NCI-H1092 treated with DMSO at 0.1 percent for 48 hours (cell line): Measurements from ENCODE around the gene TRIM67.
"Not testable (repeated sequence)": the region's sequence is repeated elsewhere in the genome, so short reads cannot be mapped to it uniquely, and the experiment has no call there.

Experiments
- DNase-seq: peaks from one replicate; lab custom pipeline; 2025; lab: John Stamatoyannopoulos, UW

The TRIM67 gene

DNA sequence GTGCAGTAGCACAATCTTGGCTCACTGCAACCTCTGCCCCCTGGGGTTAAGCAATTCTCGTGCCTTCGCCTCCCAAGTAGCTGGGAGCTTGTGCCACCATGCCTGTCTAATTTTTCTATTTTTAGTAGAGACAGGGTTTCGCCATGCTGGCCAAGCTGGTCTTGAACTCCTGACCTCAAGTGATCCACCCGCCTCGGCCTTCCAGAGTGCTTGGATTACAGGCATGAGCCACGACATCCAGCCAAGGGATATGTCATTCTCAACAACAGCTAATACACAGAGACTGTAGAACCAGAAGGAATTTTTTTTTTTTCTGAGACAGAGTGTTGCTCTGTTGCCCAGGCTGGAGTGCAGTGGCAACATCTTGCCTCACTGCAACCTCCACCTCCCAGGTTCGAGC is 3.7 kb upstream of the TRIM67 start:
- not testable (repeated sequence) for DNase-seq

DNA sequence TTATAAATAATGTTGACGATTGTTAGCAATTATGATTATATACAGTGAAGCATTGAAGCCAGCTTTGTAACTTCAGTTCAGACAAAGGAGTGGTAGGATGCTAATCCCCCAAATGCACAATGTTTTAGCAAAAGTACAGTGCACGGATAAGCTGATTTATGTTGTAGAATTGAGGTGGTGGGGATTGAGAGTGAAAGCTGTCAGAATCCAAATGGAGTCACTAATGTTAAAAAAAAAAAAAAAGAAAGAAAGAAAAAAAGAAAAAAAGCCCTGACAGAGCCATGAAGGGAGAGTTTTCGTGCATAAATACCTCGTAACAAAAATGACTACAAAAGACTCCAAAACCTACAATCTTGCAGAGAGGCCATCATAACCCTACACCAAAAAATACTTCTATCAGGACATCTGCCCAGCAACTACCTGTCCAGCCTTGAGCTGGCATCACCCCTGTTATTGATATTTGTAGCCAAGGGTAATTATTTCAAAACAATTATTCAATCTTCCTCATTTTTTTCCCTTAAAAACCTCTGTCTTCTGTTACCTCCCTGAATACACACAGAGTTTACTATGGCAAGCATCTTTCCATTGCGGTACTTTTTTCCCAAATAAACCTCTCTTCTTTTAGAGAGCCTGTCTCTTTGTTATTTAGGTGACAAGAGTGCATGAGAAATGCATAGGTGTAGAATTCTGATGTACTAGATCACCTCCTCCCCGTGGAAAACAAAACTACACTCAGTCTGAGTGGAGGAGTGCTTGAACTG is 2.5 kb upstream of the TRIM67 start:
- no peak for DNase-seq

DNA sequence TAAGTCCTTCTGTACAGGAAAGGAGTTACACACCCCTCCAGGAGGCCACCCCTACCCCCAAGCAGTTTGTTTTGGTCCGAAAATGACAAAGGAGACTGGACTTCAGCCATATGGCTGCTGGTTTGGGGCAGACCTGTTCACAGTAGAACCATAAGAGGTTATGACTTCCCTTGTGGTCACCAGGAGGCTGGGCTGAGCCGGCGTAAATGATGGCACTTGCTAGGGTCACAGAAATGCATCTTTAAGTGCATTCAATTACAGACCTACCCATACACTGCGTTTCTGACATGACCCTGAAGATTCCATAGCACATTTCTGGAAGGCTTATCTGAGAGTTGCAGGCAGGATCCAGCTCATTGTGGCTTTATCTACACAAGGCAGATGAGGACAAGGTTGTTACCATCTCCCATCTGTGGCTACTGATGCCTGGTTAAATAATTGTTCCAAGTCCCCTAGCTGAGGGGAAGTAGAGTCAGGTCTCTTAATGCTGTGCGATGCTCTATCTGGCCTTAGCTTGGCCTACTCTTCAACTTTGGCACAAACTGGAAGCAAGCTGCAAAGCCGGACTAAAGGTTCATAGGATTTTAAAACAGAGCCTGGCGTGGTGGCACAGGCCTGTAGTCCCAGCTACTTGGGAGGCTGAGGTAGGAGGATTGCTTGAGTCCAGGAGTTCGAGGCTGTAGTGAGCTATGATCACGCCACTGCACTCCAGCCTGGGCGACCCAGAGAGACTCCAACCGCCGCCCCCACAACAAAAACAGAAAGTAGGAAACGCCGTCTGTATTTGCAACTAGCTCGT is 1.7 kb upstream of the TRIM67 start:
- no peak for DNase-seq

DNA sequence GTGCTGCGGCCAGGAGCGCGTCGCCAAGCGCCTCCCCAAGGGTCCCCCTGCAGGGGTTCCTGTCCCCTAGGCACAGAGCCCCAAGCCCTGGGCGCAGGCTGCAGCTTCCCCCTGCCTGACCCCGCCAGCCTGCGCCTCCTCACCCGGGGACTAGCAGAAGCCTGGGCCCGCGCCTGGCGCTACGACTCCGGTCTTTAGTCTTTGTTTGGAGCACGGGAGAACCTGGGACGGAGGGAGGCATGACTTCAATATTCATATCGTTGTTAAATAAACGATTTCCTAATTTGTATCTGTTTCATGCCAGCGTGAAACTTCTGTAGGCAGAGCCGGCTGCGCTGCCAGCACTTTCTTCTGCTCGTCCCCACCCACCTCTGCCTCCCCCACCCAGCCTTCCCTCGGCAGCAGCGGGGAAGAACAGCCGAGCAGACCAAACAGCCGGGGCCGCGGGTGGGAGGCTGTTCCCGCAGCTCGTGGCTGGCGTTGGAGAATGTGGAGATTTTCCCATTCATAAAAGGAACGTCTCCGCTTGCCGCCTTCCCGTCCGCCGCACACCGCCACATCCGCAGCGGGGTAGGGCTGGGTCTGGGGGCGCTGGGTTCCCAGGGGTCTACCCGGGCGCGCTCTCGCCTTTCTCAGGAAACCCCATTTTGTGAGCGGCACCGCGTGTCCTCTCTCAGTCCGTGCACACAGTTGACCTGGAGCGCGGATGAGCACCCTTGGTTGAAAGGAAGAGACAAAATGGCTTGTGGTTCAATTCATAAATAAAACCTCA is 777 bp upstream of the TRIM67 start:
- peak; percentile 79 for DNase-seq

DNA sequence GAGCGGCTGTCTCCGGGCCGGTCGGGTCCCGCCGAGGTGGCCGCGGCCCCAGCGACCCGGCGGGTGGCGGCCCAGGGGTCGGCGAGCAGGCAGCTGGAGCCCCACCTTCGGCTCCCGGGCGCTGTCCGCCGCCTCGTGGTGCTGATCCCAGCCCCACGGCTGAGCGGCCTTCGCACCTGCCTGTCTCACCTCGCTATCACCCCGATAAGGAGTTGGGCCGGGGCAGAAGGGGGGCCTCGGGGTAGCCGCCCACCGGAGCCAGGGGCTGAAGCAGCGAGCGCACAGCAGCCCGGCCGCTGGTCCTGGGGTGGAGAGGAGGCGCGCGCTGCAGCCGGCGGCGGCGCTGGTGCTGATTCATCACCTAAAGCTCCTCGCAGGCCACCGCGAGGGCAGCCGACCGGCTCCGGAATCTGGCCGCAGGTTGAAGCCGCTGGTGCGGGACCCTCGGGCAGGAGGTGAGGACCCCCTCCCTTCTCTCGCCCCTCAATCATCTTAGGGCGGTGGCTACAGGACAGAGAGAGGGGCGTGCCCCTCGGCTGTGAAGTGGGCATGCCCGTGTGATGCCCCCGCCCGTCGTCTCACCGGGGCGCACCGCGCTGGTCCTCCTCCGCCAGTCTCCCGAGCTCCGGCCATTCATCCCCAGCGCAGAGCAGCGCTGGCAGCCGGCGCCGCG is 575 bp downstream of the TRIM67 start:
- peak; percentile 80 for DNase-seq

DNA sequence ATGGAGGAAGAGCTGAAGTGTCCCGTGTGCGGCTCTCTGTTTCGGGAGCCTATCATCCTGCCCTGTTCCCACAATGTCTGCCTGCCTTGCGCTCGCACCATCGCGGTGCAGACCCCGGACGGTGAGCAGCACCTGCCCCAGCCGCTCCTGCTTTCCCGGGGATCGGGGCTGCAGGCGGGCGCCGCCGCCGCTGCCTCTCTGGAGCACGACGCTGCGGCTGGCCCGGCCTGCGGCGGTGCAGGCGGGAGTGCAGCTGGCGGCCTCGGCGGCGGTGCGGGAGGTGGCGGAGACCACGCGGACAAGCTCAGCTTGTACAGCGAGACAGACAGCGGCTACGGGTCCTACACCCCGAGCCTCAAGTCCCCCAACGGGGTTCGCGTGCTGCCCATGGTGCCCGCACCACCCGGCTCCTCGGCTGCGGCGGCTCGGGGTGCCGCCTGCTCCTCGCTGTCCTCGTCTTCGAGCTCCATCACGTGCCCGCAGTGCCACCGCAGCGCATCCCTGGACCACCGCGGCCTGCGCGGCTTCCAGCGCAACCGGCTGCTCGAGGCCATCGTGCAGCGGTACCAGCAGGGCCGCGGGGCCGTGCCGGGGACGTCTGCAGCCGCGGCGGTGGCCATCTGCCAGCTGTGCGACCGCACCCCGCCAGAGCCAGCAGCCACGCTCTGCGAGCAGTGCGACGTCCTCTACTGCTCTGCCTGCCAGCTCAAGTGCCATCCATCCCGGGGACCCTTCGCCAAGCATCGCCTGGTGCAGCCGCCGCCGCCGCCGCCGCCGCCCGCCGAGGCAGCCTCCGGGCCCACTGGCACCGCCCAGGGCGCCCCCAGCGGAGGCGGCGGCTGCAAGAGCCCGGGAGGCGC is 1.3 kb downstream of the TRIM67 start:
- peak; percentile 58 for DNase-seq

DNA sequence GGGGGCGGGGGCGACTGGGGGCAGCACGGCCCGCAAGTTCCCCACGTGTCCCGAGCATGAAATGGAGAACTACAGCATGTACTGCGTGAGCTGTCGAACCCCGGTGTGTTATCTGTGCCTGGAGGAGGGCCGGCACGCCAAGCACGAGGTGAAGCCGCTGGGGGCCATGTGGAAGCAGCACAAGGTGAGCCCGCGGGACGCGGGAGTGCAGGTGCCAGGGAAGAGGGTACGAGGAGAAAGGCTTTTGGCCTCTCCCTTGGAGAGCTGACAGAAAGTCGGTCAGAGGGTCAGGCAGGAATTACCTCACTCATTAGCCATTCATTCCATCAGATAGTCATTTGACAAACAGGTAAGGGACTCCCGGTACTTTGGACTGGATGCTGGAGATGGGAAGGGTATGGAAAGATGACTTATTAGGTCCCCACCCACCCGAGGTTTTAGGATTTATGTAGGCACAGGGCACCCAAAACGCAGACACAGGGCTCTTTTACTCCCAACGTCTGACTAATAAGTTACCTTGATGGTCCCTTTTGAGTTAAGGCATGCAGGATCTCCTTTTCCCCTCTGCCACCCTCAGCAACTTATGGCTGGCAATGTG is 2.1 kb downstream of the TRIM67 start:
- no peak for DNase-seq

DNA sequence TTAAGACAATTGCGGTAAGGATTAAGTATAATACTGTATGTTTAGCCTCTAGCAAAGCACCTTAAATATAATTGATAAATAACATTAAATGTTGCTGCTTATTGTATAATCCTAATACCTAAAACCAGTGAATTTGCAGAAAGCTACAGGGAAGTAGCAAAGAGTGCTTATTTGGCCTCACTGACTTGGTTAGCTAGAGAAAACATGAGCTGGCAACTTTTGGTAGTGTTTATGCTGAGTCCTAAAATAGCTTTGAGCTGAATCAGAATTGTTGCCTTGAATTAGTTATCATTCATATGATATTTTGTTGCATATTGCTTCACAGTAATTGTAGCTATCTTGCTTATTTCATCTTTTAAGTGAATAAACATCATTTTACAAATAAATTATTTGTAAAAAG is 3.5 kb downstream of the TRIM67 start:
- no peak for DNase-seq

DNA sequence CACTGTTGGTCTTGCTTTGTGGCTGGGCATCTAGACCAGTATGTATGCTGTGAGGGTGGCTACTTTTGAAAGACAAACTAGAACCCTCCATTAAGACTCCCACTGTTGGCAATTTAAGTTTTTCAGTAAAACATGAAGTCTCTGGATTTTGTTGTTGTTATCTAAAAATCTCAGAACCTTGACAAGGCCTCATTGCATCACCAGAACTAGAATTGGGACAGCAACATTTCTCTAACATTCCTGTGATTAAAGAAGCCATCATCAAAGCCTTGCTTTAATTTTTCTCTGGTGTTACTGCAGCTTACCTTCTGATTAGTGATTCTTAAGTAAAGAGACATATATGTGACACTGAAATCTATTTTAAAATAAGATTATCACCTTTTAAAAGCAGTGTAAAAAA is 4.5 kb downstream of the TRIM67 start:
- DNase-seq, result no peak

DNA sequence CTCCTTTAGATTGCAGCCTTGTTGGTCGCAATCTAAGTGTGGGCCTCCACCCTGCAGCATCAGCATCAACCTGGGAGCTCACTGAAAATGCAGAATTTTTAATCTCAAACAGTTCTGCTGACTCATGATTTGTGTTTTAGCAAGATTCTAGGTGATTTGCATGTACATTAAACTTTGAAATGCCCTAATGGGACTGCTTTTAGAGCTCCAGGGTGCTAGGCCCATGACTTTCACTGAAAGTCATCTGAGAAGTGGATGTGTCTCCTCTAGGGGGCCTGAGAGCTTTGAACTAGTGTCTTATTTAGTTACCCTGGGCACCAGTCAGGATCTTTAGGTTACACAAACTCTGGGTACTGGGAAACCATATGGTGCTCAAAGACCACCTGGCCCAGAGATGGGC is 9.0 kb downstream of the TRIM67 start:
- DNase-seq, result no peak

DNA sequence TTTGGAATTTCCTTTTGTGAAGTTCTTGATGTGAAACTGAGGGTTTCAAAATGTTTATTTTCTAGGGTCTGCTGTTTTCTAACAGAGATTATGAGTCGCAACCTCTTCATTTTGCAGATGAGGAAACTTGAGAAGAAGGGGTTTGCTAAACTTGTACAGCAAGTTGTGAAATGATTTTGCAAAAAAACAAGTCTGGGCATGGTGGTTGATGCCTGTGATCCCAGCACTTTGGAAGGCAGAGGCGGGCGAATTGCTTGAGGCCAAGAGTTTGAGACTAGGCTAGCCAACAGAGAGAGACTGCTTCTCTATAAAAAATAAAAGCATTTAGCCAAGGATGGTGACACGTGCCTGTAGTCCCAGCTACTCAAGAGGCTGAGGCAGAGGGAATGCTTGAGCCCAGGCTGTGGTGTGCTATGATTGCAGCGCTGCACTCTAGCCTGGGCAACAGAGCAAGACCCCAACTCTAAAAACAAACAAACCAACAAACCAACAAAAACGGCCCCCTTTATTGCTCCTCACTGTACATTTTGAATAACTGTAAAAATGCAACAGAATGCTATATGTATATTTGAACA is 9.9 kb downstream of the TRIM67 start:
- no peak for DNase-seq

DNA sequence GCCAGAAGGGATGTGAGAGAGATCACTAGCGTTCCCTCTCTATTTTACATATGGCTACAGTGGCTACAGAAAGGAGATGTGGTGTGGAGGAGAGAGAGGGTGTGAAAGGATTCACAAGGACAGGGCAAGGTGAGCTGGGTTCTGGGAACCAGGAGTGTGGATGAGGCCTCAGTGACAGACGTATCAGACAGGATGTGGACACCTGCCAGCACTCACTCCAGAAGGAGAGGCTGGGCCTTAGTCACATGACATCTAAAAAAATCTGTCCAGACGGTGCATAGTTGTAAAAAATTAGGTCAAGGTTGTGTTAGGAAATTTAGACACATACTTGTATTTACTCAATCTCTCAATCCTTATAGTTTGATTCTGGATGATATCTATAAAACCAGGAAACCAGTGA is 10.6 kb downstream of the TRIM67 start:
- DNase-seq, result no peak

DNA sequence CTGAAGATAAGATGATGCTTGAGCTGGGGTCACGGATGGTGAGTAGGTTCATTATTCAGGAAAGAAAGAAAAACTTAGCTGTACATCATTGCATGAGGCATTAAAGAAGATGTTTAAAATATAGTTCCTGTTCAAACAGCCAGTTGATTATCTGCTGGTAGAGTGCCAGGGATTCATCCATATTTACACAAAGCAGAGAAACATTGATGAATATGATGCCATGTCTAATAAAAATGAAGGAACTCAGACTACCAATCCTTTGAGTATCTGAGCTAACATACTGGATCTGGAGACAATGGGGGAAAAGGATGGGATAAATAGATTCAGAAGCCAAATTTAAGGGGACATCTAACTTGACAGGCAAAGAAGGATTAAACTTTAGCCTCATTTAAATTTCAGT is 14.6 kb downstream of the TRIM67 start:
- no peak for DNase-seq

DNA sequence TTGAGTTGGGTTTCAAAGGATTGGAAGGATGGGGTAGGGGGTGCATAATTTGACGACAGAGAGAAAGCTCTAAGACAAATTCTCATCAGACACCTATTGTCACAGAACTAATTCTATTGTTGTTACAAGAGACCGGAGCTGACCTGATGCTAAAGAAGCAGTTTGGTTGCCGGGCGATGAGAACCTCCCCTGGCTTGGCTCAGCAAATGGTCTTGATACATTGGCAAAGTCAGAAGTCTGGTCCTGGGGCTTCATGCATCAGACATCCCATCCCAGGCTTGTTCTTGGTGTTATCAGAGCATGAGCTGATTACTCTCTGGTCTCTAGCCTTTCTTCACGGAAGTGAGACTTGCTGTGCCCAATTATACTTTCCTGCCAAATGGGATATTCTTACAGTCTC is 15.4 kb downstream of the TRIM67 start:
- no peak for DNase-seq

DNA sequence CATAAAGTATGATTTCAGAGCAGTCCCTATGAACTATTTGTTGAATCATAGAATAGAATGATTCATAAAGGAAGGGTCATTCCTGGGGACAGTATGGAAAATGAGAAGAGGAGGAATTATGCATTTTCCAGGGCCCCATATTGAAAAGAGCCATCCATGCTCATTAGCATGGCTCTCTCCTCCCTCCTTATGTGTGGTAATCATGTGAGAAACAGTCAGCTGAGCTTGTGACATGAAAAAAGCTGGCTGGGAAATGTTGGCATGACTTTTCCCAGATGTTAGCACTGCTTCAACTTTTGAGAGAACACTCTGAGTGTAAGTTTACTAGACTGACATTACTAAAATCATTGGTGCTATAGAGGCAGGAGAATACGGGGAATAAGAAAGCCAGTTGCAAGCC is 16.1 kb downstream of the TRIM67 start:
- DNase-seq, result no peak

DNA sequence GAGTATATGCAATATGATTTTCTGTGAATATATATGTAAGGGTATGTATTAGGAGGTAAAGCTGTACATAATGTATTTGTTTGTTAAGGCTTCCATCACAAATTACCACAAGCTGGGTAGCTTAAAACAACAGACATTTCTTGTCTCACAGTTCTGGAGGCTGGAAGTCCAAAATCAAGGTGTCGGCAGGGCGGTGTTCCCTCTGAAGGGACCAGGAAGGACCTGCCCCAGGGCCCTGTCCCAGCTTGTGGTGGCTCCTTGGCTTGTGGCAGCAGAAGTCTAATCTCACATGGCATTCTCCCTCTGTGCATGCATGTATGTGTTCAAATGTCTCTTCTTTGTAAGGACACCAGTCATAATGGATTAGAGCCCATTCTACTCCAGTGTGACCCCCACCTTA is 17.1 kb downstream of the TRIM67 start:
- no peak for DNase-seq

DNA sequence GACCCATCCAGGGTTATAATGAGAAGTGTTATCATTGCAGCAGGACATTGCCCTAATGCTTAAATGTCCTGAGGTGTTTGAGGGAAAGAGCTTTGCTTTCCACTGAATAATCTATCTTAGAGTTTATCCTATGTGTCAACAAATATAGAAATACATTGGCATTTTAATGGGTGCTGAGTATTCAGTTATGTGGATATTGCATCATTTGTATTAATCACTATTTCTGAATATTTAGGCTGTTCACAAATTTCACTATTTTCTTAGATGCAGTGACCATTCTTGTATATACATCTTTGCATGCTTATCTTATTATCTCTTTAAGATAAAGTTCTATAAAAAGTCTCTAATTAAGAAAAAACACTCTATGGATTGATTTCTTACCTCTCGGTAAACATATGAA is 18.2 kb downstream of the TRIM67 start:
- no peak for DNase-seq

DNA sequence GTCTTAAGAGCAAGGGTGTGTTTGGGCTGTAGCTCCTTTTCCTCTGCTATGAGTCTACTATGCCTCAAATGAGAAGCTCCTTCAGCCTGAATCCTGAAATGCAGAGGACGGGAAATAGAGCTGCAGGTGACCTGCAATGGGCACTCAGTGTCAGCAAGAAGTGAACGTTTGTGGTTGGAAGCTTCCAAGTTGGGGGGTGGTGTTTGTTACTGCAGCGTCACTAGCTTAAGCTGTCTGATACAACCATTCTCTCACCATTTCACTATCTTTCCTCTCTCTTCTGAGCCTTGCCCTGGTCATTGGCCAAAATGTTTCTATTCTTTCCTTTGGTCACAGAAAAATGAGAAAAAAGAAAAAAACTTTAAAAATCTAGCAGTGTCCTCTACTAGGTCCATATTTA is 19.4 kb downstream of the TRIM67 start:
- DNase-seq, result no peak

DNA sequence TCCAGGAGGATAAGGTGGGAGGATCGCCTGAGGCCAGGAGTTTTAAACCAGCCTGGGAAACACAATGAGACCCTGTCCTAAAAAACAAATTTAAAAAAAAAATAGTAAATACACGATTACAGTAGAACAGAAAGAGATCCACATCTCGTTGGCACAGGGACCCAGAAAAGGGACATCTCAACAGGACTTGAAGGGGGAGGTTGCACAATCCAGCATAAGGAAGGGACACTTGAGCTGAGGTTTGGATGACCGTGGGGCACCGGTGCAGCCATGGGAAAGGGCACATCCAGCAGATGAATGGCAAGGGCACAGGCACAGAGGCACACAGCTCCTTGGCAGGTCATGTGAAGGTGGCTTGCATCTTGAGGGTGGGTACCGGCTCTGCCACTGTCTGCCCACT is 20.5 kb downstream of the TRIM67 start:
- DNase-seq, result no peak
